Measurements from ENCODE around the gene GAB2. TPM values are rescaled to one million over a fixed set of nuclear protein-coding genes. Genes with fewer than 3 reads are reported as not detected.

GAB2 gene
- total RNA-seq, 1 donor from 2014 or later = 22.4 TPM

DNA sequence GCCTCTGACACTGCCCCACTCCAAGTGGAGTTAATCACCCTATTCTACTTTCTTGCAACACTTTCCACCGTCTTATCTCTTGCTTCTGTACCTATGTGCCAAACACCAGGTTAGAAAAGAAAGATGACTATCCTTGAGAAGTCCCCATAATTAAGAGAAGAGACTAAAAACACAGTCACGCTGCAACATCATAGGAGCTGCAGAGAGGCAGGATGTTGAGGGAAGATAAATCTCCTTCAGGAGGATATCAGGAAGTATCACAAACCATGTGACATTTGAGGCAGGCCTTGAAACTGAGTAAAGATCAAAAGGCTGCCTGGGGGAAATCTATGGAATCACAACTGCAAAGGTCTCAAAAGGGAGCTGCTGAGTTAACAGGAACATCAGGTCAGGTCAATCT is 24.8 kb downstream of the GAB2 start:
- Mint-ChIP-seq H3K36me3 (ENCODE audit: low read depth) (peaks cover 7% of the 10 kb centered on the region), H3K27ac (no peak overlapping the region), H3K4me1 (peaks cover 26% of the 10 kb centered on the region), H3K27me3 (no peaks in the 10 kb centered on the region), H3K9me3 (no peaks in the 10 kb centered on the region), H3K4me3 (no peak overlapping the region)
- intact Hi-C loops (cut with micrococcal nuclease) = no loop called here
- ChIA-PET POLR2A (no interaction called here), CTCF (no interaction called here)
- ATAC-seq (ENCODE audit: low read depth) (no peak), DNase-seq (no peak)
- TF ChIP-seq, protein P1, sequence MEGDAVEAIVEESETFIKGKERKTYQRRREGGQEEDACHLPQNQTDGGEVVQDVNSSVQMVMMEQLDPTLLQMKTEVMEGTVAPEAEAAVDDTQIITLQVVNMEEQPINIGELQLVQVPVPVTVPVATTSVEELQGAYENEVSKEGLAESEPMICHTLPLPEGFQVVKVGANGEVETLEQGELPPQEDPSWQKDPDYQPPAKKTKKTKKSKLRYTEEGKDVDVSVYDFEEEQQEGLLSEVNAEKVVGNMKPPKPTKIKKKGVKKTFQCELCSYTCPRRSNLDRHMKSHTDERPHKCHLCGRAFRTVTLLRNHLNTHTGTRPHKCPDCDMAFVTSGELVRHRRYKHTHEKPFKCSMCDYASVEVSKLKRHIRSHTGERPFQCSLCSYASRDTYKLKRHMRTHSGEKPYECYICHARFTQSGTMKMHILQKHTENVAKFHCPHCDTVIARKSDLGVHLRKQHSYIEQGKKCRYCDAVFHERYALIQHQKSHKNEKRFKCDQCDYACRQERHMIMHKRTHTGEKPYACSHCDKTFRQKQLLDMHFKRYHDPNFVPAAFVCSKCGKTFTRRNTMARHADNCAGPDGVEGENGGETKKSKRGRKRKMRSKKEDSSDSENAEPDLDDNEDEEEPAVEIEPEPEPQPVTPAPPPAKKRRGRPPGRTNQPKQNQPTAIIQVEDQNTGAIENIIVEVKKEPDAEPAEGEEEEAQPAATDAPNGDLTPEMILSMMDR (IDR thresholded peaks at IDR 0.05) = no peak

DNA sequence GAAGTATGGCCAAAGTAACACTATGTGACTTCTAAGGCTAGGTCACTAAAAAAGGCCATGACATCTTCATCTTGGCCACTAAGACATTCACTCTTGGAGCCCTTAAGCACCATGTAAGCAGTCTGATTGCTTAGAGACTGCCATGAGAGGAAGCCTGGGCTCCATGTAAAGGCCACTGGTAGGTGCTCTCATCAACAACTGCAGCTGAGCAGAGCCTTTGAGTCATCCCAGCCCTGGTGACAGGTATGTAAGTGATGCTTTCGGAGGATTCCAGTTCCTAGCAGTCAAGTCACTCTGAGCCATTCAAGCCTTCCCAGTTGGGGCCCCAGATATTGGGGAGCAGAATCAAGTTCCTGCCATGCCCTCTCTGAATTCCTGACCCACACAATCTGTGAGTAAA is 26.2 kb downstream of the GAB2 start:
- TF ChIP-seq, protein P1 (IDR thresholded peaks at IDR 0.05) = no peak
- intact Hi-C loops (cut with micrococcal nuclease) = no loop called here
- no peaks in the 10 kb centered on the region for H3K27me3 Mint-ChIP-seq
- ATAC-seq (ENCODE audit: low read depth) (no peak), DNase-seq (no peak)
- H3K36me3 Mint-ChIP-seq (ENCODE audit: low read depth) = peaks cover 10% of the 10 kb centered on the region
- H3K27ac Mint-ChIP-seq = no peak overlapping the region
- H3K4me1 Mint-ChIP-seq = peaks cover 17% of the 10 kb centered on the region
- ChIA-PET CTCF (no interaction called here), POLR2A (interaction anchor here (0.5 to 1.1 kb wide), 3 partner anchors 10 to 130 kb away, joined by 3 to 4 read pairs (median 3); no protein-coding TSS in a partner anchor)
- H3K9me3 Mint-ChIP-seq = no peaks in the 10 kb centered on the region
- H3K4me3 Mint-ChIP-seq = no peak overlapping the region

DNA sequence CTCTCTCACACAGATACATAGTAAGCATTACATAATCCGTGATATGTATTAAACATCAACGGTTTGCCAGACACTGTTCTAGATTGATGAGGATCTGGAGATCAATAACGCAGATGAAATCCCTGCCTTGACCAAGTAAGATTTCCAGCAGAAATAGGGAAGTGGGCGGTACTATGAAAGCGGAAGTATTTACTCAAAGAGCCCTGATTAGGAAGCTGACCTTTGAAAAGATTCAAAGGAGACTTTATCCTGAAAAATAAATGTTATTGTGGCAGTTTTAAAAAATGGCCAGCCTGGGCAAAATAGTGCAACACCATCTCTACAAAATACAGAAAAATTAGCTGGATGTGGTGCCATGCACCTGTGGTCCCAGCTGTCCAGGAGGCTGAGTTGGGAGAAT is 26.8 kb downstream of the GAB2 start:
- Mint-ChIP-seq H3K36me3 (ENCODE audit: low read depth) (peaks cover 16% of the 10 kb centered on the region), H3K4me3 (no peak overlapping the region), H3K9me3 (peaks cover 2% of the 10 kb centered on the region), H3K27me3 (no peaks in the 10 kb centered on the region), H3K4me1 (peaks cover 17% of the 10 kb centered on the region), H3K27ac (no peak overlapping the region)
- intact Hi-C loops (cut with micrococcal nuclease) = no loop called here
- POLR2A ChIA-PET = interaction anchor here (0.8 to 1.1 kb wide), 2 partner anchors 10 to 25 kb away, joined by 3 read pairs; no protein-coding TSS in a partner anchor
- TF ChIP-seq, protein P1 (IDR thresholded peaks at IDR 0.05) = no peak
- CTCF ChIA-PET = no interaction called here
- ATAC-seq (ENCODE audit: low read depth) (no peak), DNase-seq (no peak)

DNA sequence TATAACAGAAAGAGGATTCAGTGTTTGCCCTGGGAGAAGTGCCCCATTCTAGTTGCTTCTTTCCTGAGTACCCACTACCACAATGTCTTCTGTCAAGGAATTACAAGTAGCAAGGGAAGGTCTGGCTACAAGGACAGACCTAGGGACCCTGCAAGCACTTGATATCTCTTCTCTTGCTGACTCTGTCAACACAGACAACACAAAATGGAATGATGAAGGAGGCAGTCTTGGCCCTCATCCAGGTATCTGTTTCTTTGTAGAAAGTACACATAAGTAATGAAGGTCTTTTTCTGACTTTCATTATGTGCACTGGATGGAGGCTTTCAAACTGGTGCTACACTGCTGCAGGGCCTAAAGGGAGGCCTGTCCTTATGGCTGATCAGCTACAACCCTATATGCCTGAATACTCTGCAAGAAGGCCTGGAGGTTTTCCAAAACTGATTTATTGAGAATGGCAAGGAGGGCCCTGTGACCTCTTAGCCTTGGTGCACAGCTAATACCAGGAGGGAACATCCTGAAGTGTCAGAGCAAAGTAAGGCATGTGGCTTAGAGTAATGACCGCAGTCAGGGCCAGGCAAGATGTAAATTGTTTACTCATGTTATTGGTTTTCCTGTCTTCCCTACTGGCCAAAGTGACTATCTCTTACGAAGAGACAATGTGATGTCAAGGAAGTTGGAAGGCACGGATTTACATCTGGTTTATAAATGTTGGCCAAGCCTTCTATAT is 31.2 kb downstream of the GAB2 start:
- peaks cover 7% of the 10 kb centered on the region for H3K4me1 Mint-ChIP-seq
- TF ChIP-seq, protein P1 (IDR thresholded peaks at IDR 0.05) = no peak
- H3K27ac Mint-ChIP-seq = no peak overlapping the region

DNA sequence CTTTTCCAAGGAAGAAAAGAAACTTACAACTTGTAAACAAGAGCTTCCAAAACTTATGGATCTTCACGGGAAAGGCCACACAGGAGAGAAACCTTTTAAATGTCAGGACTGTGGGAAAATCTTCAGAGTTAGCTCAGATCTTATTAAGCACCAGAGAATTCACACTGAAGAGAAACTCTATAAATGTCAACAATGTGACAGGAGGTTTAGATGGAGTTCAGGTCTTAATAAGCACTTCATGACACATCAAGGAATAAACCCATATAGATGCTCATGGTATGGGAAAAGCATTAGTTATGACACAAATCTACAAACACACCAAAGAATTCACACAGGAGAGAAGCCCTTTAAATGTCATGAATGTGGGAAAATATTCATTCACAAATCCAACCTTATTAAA is 32.4 kb downstream of the GAB2 start:
- ATAC-seq (ENCODE audit: low read depth) (no peak), DNase-seq (no peak)
- Mint-ChIP-seq H3K4me1 (no peaks in the 10 kb centered on the region), H3K27me3 (no peaks in the 10 kb centered on the region), H3K4me3 (no peak overlapping the region), H3K9me3 (peaks cover 12% of the 10 kb centered on the region), H3K36me3 (ENCODE audit: low read depth) (peaks cover 33% of the 10 kb centered on the region), H3K27ac (no peak overlapping the region)
- intact Hi-C loops (cut with micrococcal nuclease) = no loop called here
- POLR2A ChIA-PET = no interaction called here
- CTCF ChIA-PET = no interaction called here
- TF ChIP-seq, protein P1 (IDR thresholded peaks at IDR 0.05) = no peak

More for the DNA sequence above, 31.2 kb downstream of the GAB2 start:
- POLR2A ChIA-PET = no interaction called here
- CTCF ChIA-PET = no interaction called here
- intact Hi-C loops (cut with micrococcal nuclease) = no loop called here
- H3K36me3 Mint-ChIP-seq (ENCODE audit: low read depth) = peaks cover 34% of the 10 kb centered on the region
- H3K27me3 Mint-ChIP-seq = no peaks in the 10 kb centered on the region
- ATAC-seq (ENCODE audit: low read depth) (no peak), DNase-seq (no peak)
- peaks cover 12% of the 10 kb centered on the region for H3K9me3 Mint-ChIP-seq
- no peak overlapping the region for H3K4me3 Mint-ChIP-seq
